ENCODE data around the gene TRPM3.

GRCh38 chr9:70511858-70512257, 609.6 kb downstream of the TRPM3 start:
- no peak for TF ChIP-seq ZFP3 (CRISPR knock-in tag; IDR thresholded peaks at IDR 0.05)
- TF ChIP-seq PATZ1 (CRISPR knock-in tag; IDR thresholded peaks at IDR 0.05; ENCODE audit: borderline replicate concordance) = no peak
- TF ChIP-seq ZFP30 (CRISPR knock-in tag; IDR thresholded peaks at IDR 0.05) = no peak
- no peak for TF ChIP-seq BACH2 (CRISPR knock-in tag; IDR thresholded peaks at IDR 0.05; ENCODE audit: borderline replicate concordance)
- no peak for TF ChIP-seq POU6F1 (CRISPR knock-in tag; IDR thresholded peaks at IDR 0.05; ENCODE audit: borderline replicate concordance, low read depth)
- TF ChIP-seq ARNTL (CRISPR knock-in tag; IDR thresholded peaks at IDR 0.05; ENCODE audit: borderline replicate concordance, low read depth) = no peak

Data from SK-N-SH treated with all-trans-retinoic acid at 6 μM for 48 hours (cell line).